Epithelial cell of proximal tubule (primary cell): ENCODE data around the gene ACOXL. TPM values are rescaled to one million over a fixed set of nuclear protein-coding genes. Genes with fewer than 3 reads are reported as not detected.
A peak's percentile ranks its signal among the peaks of the same experiment; 100 is the strongest.

Experiments used
- DNase-seq: peaks from one replicate; pipeline ENCODE4 v3.0.0-alpha.2; 2011; ENCODE audit warnings: low read depth
- H3K4me3 ChIP-seq: 2 replicates; pipeline ENCODE4 v1.5.1; 2011; ENCODE audit warnings: low read depth, mild to moderate bottlenecking, low read length
- CTCF ChIP-seq: conservative IDR thresholded peaks from 2 replicates; pipeline ENCODE4 v1.5.1; 2012; ENCODE audit warnings: low read depth, mild to moderate bottlenecking, low read length
- total RNA-seq: library from RNA; depleted of rRNA; stranded (reverse); fragments of >200 nt; gene quantifications from 2 replicates; pipeline ENCODE4 v1.2.3, GENCODE V29; 2015

ACOXL gene
- total RNA-seq, 1 donor from 2014 or later = 0.06 TPM

GRCh38 chr2:110948027-110948674, 215.8 kb downstream of the ACOXL start:
- no peak for TF ChIP-seq CTCF
- DNase-seq = peak; percentile 36
- H3K4me3 ChIP-seq = no peak overlapping the region

- DNase-seq = no peak
- TF ChIP-seq CTCF = no peak
- no peak overlapping the region for H3K4me3 ChIP-seq
These were observed 217.9 kb downstream of the ACOXL start for GRCh38 chr2:110950281-110950680.

GRCh38 chr2:110955045-110955444, 222.7 kb downstream of the ACOXL start:
- no peak overlapping the region for H3K4me3 ChIP-seq
- TF ChIP-seq CTCF = no peak
- no peak for DNase-seq

- DNase-seq = peak; percentile 83
- no peak overlapping the region for H3K4me3 ChIP-seq
- TF ChIP-seq CTCF = no peak
These were observed 223.2 kb downstream of the ACOXL start for GRCh38 chr2:110955556-110955955.

GRCh38 chr2:110957293-110957692, 224.9 kb downstream of the ACOXL start:
- DNase-seq = no peak
- H3K4me3 ChIP-seq = no peak overlapping the region

GRCh38 chr2:110958346-110959119, 226.2 kb downstream of the ACOXL start:
- H3K4me3 ChIP-seq = no peak overlapping the region
- DNase-seq = no peak
- TF ChIP-seq CTCF = no peak

More at GRCh38 chr2:110957293-110957692, 224.9 kb downstream of the ACOXL start:
- TF ChIP-seq CTCF = no peak
